Right lobe of liver (tissue), 4 donors: ENCODE results near the gene OTUD6A.

Experiments used
- CTCF ChIP-seq, 4 donors: fragments of 200-600 bp in 3 of 4; fragments of 450-650 bp in 1 of 4; IDR thresholded peaks; one replicate each; pipeline versions ENCODE4 v1.5.1 to v1.8.0; 2016 to 2022; ENCODE audit warnings: antibody characterized with exemption in 4 of 4, mild to moderate bottlenecking in 2 of 4
- POLR2A ChIP-seq: fragments of 450-650 bp; IDR thresholded peaks from one replicate; pipeline ENCODE4 v1.6.1; 2017; ENCODE audit warnings: antibody characterized with exemption, mild to moderate bottlenecking
- donor health status: DM: no; HTN: no; CAD: no.
- donor health status: DM: no; HTN: no; CAD: no.
- donor health status: DM: no; HTN: yes; CAD: no.

DNA sequence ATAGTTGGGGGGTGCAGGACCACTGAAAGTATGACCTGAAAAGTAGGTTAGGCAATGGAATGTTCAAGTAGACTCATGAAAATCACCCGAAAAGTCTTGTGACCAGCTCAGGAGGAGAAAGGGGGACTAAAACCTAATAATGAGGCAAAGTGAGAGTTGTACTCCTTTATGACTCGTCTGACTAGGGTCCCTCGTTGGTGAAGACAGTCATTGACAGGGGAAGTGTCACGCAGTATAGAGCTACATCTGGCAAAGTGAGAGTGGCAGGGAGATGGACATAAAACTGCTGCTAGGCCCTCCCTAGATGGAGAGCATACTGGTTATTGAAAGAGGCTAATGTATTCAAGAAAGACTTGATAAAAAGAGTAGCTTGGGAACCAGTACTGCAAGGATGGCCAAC, 20.5 kb downstream of the OTUD6A start:
- TF ChIP-seq CTCF (IDR thresholded peaks at IDR 0.05) (no peak), POLR2A (no peak)
